AG09309 (cell line): ENCODE results near the gene NAA50.
A peak's percentile ranks its signal among the peaks of the same experiment; 100 is the strongest.

Experiments
- DNase-seq: peaks from one replicate; pipeline ENCODE4 v3.0.0-alpha.2; 2010; ENCODE audit warnings: low read depth
- H3K4me3 ChIP-seq: 2 replicates; pipeline ENCODE4 v1.5.1; 2011; ENCODE audit warnings: mild to moderate bottlenecking, low read depth, low read length, moderate library complexity; ENCODE audit not compliant: control insufficient read depth
- CTCF ChIP-seq: IDR thresholded peaks from 2 replicates; pipeline ENCODE4 v1.5.1; 2011; ENCODE audit warnings: mild to moderate bottlenecking, low read depth, low read length, inconsistent platforms; ENCODE audit not compliant: insufficient read depth, control insufficient read depth; ENCODE audit errors: missing control alignments

NAA50 gene

GRCh38 chr3:113775516-113775915 is 29.5 kb upstream of the NAA50 start:
- no peak overlapping the region for H3K4me3 ChIP-seq
- no peak for DNase-seq
- TF ChIP-seq CTCF: no peak

GRCh38 chr3:113773381-113773780 is 27.3 kb upstream of the NAA50 start:
- H3K4me3 ChIP-seq: no peak overlapping the region
- TF ChIP-seq CTCF: no peak
- peak; percentile 63 for DNase-seq

- no peak overlapping the region for H3K4me3 ChIP-seq
- DNase-seq: no peak
- no peak for TF ChIP-seq CTCF
Measured at GRCh38 chr3:113771993-113772392, 25.9 kb upstream of the NAA50 start.

- no peak for TF ChIP-seq CTCF
- no peak overlapping the region for H3K4me3 ChIP-seq
- no peak for DNase-seq
Measured at GRCh38 chr3:113769551-113769950, 23.5 kb upstream of the NAA50 start.

GRCh38 chr3:113764698-113765097 is 18.6 kb upstream of the NAA50 start:
- no peak overlapping the region for H3K4me3 ChIP-seq
- no peak for DNase-seq
- TF ChIP-seq CTCF: no peak

DNA sequence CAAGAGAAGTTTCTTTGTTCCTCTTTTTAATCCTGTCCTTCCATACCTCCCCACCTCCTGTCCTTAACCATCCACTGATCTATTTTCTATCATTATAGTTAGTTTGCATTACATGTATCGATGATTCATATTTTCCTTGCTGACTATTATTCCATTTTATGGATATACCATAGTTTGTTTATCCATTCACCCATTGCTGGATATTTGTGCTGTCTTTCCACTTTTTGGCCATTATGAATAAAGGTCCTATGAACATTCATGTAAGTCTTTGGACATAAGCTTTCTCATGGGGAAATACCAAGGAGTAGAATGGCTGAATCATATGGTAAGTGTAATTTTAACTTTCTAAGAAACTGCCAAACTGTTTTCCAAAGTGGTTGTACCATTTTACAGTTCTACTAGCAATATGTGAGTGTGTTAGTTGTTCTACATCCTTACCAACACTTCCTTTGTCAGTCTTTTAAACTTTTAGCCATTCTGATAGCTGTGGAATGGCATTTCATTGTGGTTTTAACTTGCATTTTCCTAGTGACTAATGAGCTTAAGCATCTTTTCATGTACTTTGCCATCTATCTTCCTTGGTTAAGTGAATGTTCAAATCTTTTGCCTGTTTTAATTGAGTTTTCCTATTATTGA is 12.5 kb upstream of the NAA50 start:
- H3K4me3 ChIP-seq: no peak overlapping the region
- peak; percentile 52 for DNase-seq
- no peak for TF ChIP-seq CTCF

- DNase-seq: no peak
- H3K4me3 ChIP-seq: no peak overlapping the region
- TF ChIP-seq CTCF: no peak
Measured at GRCh38 chr3:113754494-113755159, 8.6 kb upstream of the NAA50 start.
